ENCODE results near the gene TTLL12. TPM values are rescaled to one million over a fixed set of nuclear protein-coding genes. Genes with fewer than 3 reads are reported as not detected.

TTLL12 gene
- total and polyA plus RNA-seq, 2 donors: 14.4 to 16.1 TPM

GRCh38 chr22:43202756-43203410 lies 15.9 kb upstream of the TTLL12 start:
- H3K9me3 ChIP-seq (ENCODE audit: control insufficient read depth in 2 of 2, insufficient read depth in 1 of 2, low read length in 1 of 2): peaks cover 0 to 2% of the 10 kb centered on the region in 2 donors
- H3K27me3 ChIP-seq (ENCODE audit: control insufficient read depth in 2 of 2, insufficient read depth in 1 of 2, low read length in 1 of 2): no peaks in the 10 kb centered on the region
- 95% methylated on average over 13 of the region's 13 CpGs for WGBS
- H3K27ac ChIP-seq (ENCODE audit: low read depth in 1 of 2, low read length in 1 of 2): no peak overlapping the region
- H3K36me3 ChIP-seq (ENCODE audit: control insufficient read depth in 2 of 2, insufficient read depth in 2 of 2, low read length in 1 of 2): no peaks in the 10 kb centered on the region
- no peaks in the 10 kb centered on the region for H3K4me1 ChIP-seq (ENCODE audit: control insufficient read depth in 2 of 2, insufficient read depth in 2 of 2, low read length in 2 of 2)
- no peak overlapping the region for H3K4me3 ChIP-seq (ENCODE audit: low read length in 2 of 2)
- DNase-seq (ENCODE audit: low read depth in 6 of 9, low spot score in 9 of 9): no peak

- Histone ChIP-seq H3K27me3 (ENCODE audit: control insufficient read depth in 2 of 2, insufficient read depth in 1 of 2, low read length in 1 of 2) (no peaks in the 10 kb centered on the region), H3K9me3 (ENCODE audit: control insufficient read depth in 2 of 2, insufficient read depth in 1 of 2, low read length in 1 of 2) (peaks cover 0 to 2% of the 10 kb centered on the region in 2 donors), H3K4me3 (ENCODE audit: low read length in 2 of 2) (no peak overlapping the region), H3K4me1 (ENCODE audit: control insufficient read depth in 2 of 2, insufficient read depth in 2 of 2, low read length in 2 of 2) (no peaks in the 10 kb centered on the region), H3K36me3 (ENCODE audit: control insufficient read depth in 2 of 2, insufficient read depth in 2 of 2, low read length in 1 of 2) (no peaks in the 10 kb centered on the region), H3K27ac (ENCODE audit: low read depth in 1 of 2, low read length in 1 of 2) (no peak overlapping the region)
- DNase-seq (ENCODE audit: low read depth in 6 of 9, low spot score in 9 of 9): no peak
- WGBS: 98% methylated on average over 10 of the region's 10 CpGs
These were observed 15.4 kb upstream of the TTLL12 start for GRCh38 chr22:43202326-43202725.

GRCh38 chr22:43201486-43202219 lies 14.7 kb upstream of the TTLL12 start:
- WGBS: 96% methylated on average over 26 of the region's 26 CpGs
- Histone ChIP-seq H3K36me3 (ENCODE audit: control insufficient read depth in 2 of 2, insufficient read depth in 2 of 2, low read length in 1 of 2) (no peaks in the 10 kb centered on the region), H3K27me3 (ENCODE audit: control insufficient read depth in 2 of 2, insufficient read depth in 1 of 2, low read length in 1 of 2) (no peaks in the 10 kb centered on the region), H3K4me3 (ENCODE audit: low read length in 2 of 2) (no peak overlapping the region), H3K9me3 (ENCODE audit: control insufficient read depth in 2 of 2, insufficient read depth in 1 of 2, low read length in 1 of 2) (peaks cover 0 to 2% of the 10 kb centered on the region in 2 donors), H3K4me1 (ENCODE audit: control insufficient read depth in 2 of 2, insufficient read depth in 2 of 2, low read length in 2 of 2) (no peaks in the 10 kb centered on the region), H3K27ac (ENCODE audit: low read depth in 1 of 2, low read length in 1 of 2) (no peak overlapping the region)
- DNase-seq (ENCODE audit: low read depth in 6 of 9, low spot score in 9 of 9): no peak

GRCh38 chr22:43200555-43200954 lies 13.6 kb upstream of the TTLL12 start:
- 97% methylated on average over 13 of the region's 13 CpGs for WGBS
- no peak overlapping the region for H3K27ac ChIP-seq (ENCODE audit: low read depth in 1 of 2, low read length in 1 of 2)
- H3K36me3 ChIP-seq (ENCODE audit: control insufficient read depth in 2 of 2, insufficient read depth in 2 of 2, low read length in 1 of 2): no peaks in the 10 kb centered on the region
- H3K27me3 ChIP-seq (ENCODE audit: control insufficient read depth in 2 of 2, insufficient read depth in 1 of 2, low read length in 1 of 2): no peaks in the 10 kb centered on the region
- DNase-seq (ENCODE audit: low read depth in 6 of 9, low spot score in 9 of 9): no peak
- H3K4me3 ChIP-seq (ENCODE audit: low read length in 2 of 2): no peak overlapping the region
- peaks cover 0 to 2% of the 10 kb centered on the region in 2 donors for H3K9me3 ChIP-seq (ENCODE audit: control insufficient read depth in 2 of 2, insufficient read depth in 1 of 2, low read length in 1 of 2)
- no peaks in the 10 kb centered on the region for H3K4me1 ChIP-seq (ENCODE audit: control insufficient read depth in 2 of 2, insufficient read depth in 2 of 2, low read length in 2 of 2)

- Histone ChIP-seq H3K4me1 (ENCODE audit: control insufficient read depth in 2 of 2, insufficient read depth in 2 of 2, low read length in 2 of 2) (no peaks in the 10 kb centered on the region), H3K4me3 (ENCODE audit: low read length in 2 of 2) (no peak overlapping the region), H3K27ac (ENCODE audit: low read depth in 1 of 2, low read length in 1 of 2) (no peak overlapping the region), H3K27me3 (ENCODE audit: control insufficient read depth in 2 of 2, insufficient read depth in 1 of 2, low read length in 1 of 2) (no peaks in the 10 kb centered on the region), H3K36me3 (ENCODE audit: control insufficient read depth in 2 of 2, insufficient read depth in 2 of 2, low read length in 1 of 2) (no peaks in the 10 kb centered on the region), H3K9me3 (ENCODE audit: control insufficient read depth in 2 of 2, insufficient read depth in 1 of 2, low read length in 1 of 2) (peaks cover 0 to 2% of the 10 kb centered on the region in 2 donors)
- WGBS: 91% methylated on average over 17 of the region's 17 CpGs
- DNase-seq (ENCODE audit: low read depth in 6 of 9, low spot score in 9 of 9): no peak
These were observed 13.1 kb upstream of the TTLL12 start for GRCh38 chr22:43200031-43200430.

GRCh38 chr22:43199541-43199940 lies 12.6 kb upstream of the TTLL12 start:
- Histone ChIP-seq H3K27ac (ENCODE audit: low read depth in 1 of 2, low read length in 1 of 2) (no peak overlapping the region), H3K27me3 (ENCODE audit: control insufficient read depth in 2 of 2, insufficient read depth in 1 of 2, low read length in 1 of 2) (no peaks in the 10 kb centered on the region), H3K4me3 (ENCODE audit: low read length in 2 of 2) (no peak overlapping the region), H3K9me3 (ENCODE audit: control insufficient read depth in 2 of 2, insufficient read depth in 1 of 2, low read length in 1 of 2) (peaks cover 0 to 2% of the 10 kb centered on the region in 2 donors), H3K4me1 (ENCODE audit: control insufficient read depth in 2 of 2, insufficient read depth in 2 of 2, low read length in 2 of 2) (no peaks in the 10 kb centered on the region), H3K36me3 (ENCODE audit: control insufficient read depth in 2 of 2, insufficient read depth in 2 of 2, low read length in 1 of 2) (no peaks in the 10 kb centered on the region)
- no peak for DNase-seq (ENCODE audit: low read depth in 6 of 9, low spot score in 9 of 9)
- 89% methylated on average over 11 of the region's 11 CpGs for WGBS

GRCh38 chr22:43198936-43199335 lies 12.0 kb upstream of the TTLL12 start:
- H3K4me1 ChIP-seq (ENCODE audit: control insufficient read depth in 2 of 2, insufficient read depth in 2 of 2, low read length in 2 of 2): no peaks in the 10 kb centered on the region
- peaks cover 0 to 2% of the 10 kb centered on the region in 2 donors for H3K9me3 ChIP-seq (ENCODE audit: control insufficient read depth in 2 of 2, insufficient read depth in 1 of 2, low read length in 1 of 2)
- no peak overlapping the region for H3K27ac ChIP-seq (ENCODE audit: low read depth in 1 of 2, low read length in 1 of 2)
- DNase-seq (ENCODE audit: low read depth in 6 of 9, low spot score in 9 of 9): no peak
- no peak overlapping the region for H3K4me3 ChIP-seq (ENCODE audit: low read length in 2 of 2)
- 94% methylated on average over 9 of the region's 9 CpGs for WGBS
- no peaks in the 10 kb centered on the region for H3K27me3 ChIP-seq (ENCODE audit: control insufficient read depth in 2 of 2, insufficient read depth in 1 of 2, low read length in 1 of 2)
- H3K36me3 ChIP-seq (ENCODE audit: control insufficient read depth in 2 of 2, insufficient read depth in 2 of 2, low read length in 1 of 2): no peaks in the 10 kb centered on the region

GRCh38 chr22:43198126-43198525 lies 11.2 kb upstream of the TTLL12 start:
- no peaks in the 10 kb centered on the region for H3K4me1 ChIP-seq (ENCODE audit: control insufficient read depth in 2 of 2, insufficient read depth in 2 of 2, low read length in 2 of 2)
- no peaks in the 10 kb centered on the region for H3K36me3 ChIP-seq (ENCODE audit: control insufficient read depth in 2 of 2, insufficient read depth in 2 of 2, low read length in 1 of 2)
- H3K9me3 ChIP-seq (ENCODE audit: control insufficient read depth in 2 of 2, insufficient read depth in 1 of 2, low read length in 1 of 2): peaks cover 0 to 2% of the 10 kb centered on the region in 2 donors
- 78% methylated on average over 5 of the region's 5 CpGs for WGBS
- no peaks in the 10 kb centered on the region for H3K27me3 ChIP-seq (ENCODE audit: control insufficient read depth in 2 of 2, insufficient read depth in 1 of 2, low read length in 1 of 2)
- H3K4me3 ChIP-seq (ENCODE audit: low read length in 2 of 2): no peak overlapping the region
- no peak for DNase-seq (ENCODE audit: low read depth in 6 of 9, low spot score in 9 of 9)
- no peak overlapping the region for H3K27ac ChIP-seq (ENCODE audit: low read depth in 1 of 2, low read length in 1 of 2)

GRCh38 chr22:43197271-43197941 lies 10.5 kb upstream of the TTLL12 start:
- Histone ChIP-seq H3K36me3 (ENCODE audit: control insufficient read depth in 2 of 2, insufficient read depth in 2 of 2, low read length in 1 of 2) (no peaks in the 10 kb centered on the region), H3K27ac (ENCODE audit: low read depth in 1 of 2, low read length in 1 of 2) (no peak overlapping the region), H3K27me3 (ENCODE audit: control insufficient read depth in 2 of 2, insufficient read depth in 1 of 2, low read length in 1 of 2) (no peaks in the 10 kb centered on the region), H3K4me3 (ENCODE audit: low read length in 2 of 2) (no peak overlapping the region), H3K9me3 (ENCODE audit: control insufficient read depth in 2 of 2, insufficient read depth in 1 of 2, low read length in 1 of 2) (peaks cover 0 to 2% of the 10 kb centered on the region in 2 donors), H3K4me1 (ENCODE audit: control insufficient read depth in 2 of 2, insufficient read depth in 2 of 2, low read length in 2 of 2) (no peaks in the 10 kb centered on the region)
- DNase-seq (ENCODE audit: low read depth in 6 of 9, low spot score in 9 of 9): no peak
- 76% methylated on average over 22 of the region's 22 CpGs for WGBS

All from thymus (tissue), 11 donors.